T-cell (primary cell): ENCODE results near the gene HEPACAM. TPM values are rescaled to one million over a fixed set of nuclear protein-coding genes. Genes with fewer than 3 reads are reported as not detected.

Experiments
- ATAC-seq, 4 experiments: fragments of 200-7000 bp in 3 of 4; fragments of 150-1000 bp in 1 of 4; cut with Tn5 transposase; replicated peaks in 1 of 4; 1 replicate in 3 of 4; 2 replicates in 1 of 4; pipeline ENCODE4 v1.10.0; 2021; ENCODE audit warnings: moderate library complexity in 3 of 4, mild to moderate bottlenecking in 2 of 4, moderate number of reproducible peaks in 1 of 4
- CTCF ChIA-PET, 2 donors: fragments of 300-600 bp; sonication (Branson Sonifier 250); formaldehyde crosslinking; loops; one replicate each; lab custom pipeline; 2022; ENCODE audit warnings: antibody characterized with exemption in 2 of 2; lab: Charles Lee
- POLR2A ChIA-PET, 2 donors: fragments of 300-600 bp; sonication (Branson Sonifier 250); formaldehyde crosslinking; loops; one replicate each; lab custom pipeline; 2022; ENCODE audit warnings: antibody characterized with exemption in 2 of 2; lab: Charles Lee
- DNase-seq, 35 experiments: peaks; one replicate each; pipeline versions ENCODE4 v3.0.0 to v3.0.0-alpha.2; 2013 to 2023
- H3K27ac ChIP-seq: one replicate; pipeline ENCODE4 v1.5.1; 2013; ENCODE audit warnings: low read length
- H3K27me3 ChIP-seq, 2 experiments: replicated peaks in 1 of 2; 1 replicate in 1 of 2; 2 replicates in 1 of 2; pipeline versions ENCODE4 v1.6.1 to v1.7.0; 2013; ENCODE audit warnings: low read length in 1 of 2, mixed read lengths in 1 of 2; ENCODE audit not compliant: control insufficient read depth in 2 of 2, insufficient read depth in 2 of 2; ENCODE audit errors: extremely low read depth in 1 of 2
- H3K36me3 ChIP-seq, 2 donors: 1 replicate in 1 of 2; 2 replicates in 1 of 2; pipeline versions ENCODE4 v1.6.1 to v1.7.0; 2013; ENCODE audit warnings: low read length in 1 of 2; ENCODE audit not compliant: control insufficient read depth in 2 of 2, insufficient read depth in 1 of 2; ENCODE audit errors: extremely low read depth in 1 of 2
- H3K4me1 ChIP-seq, 2 experiments: 1 replicate in 1 of 2; 2 replicates in 1 of 2; pipeline versions ENCODE4 v1.6.1 to v1.7.0; 2013; ENCODE audit warnings: low read length in 2 of 2, mixed read lengths in 1 of 2; ENCODE audit not compliant: insufficient read depth in 2 of 2, control insufficient read depth in 1 of 2; ENCODE audit errors: extremely low read depth in 1 of 2
- H3K4me3 ChIP-seq, 2 donors: 1 replicate in 1 of 2; 2 replicates in 1 of 2; pipeline versions ENCODE4 v1.5.1 to v1.7.0; 2013; ENCODE audit warnings: mild to moderate bottlenecking in 2 of 2, low read length in 1 of 2, moderate library complexity in 1 of 2; ENCODE audit not compliant: control insufficient read depth in 1 of 2; ENCODE audit errors: extremely low read depth in 1 of 2
- H3K9me3 ChIP-seq: 2 replicates; pipeline ENCODE4 v1.7.0; 2013
- H3K27ac Mint-ChIP-seq, 2 donors: one replicate each; pipeline ENCODE4 v1.8.0; 2020 to 2021; ENCODE audit warnings: mild to moderate bottlenecking in 2 of 2, mixed read lengths in 2 of 2
- H3K27me3 Mint-ChIP-seq, 2 donors: one replicate each; pipeline ENCODE4 v1.8.0; 2021 to 2022; ENCODE audit warnings: mixed read lengths in 2 of 2
- H3K36me3 Mint-ChIP-seq: one replicate; pipeline ENCODE4 v1.8.0; 2021; ENCODE audit warnings: mixed read lengths
- H3K4me1 Mint-ChIP-seq, 3 donors: one replicate each; pipeline ENCODE4 v1.8.0; 2020 to 2022; ENCODE audit warnings: mixed read lengths in 3 of 3, mild to moderate bottlenecking in 1 of 3
- H3K4me3 Mint-ChIP-seq, 3 donors: one replicate each; pipeline ENCODE4 v1.8.0; 2020 to 2022; ENCODE audit warnings: mild to moderate bottlenecking in 3 of 3, mixed read lengths in 3 of 3, moderate library complexity in 3 of 3
- H3K9me3 Mint-ChIP-seq, 3 donors: one replicate each; pipeline ENCODE4 v1.8.0; 2020 to 2022; ENCODE audit warnings: mixed read lengths in 3 of 3
- WGBS: methylation state at CpG from one replicate; pipeline ENCODE4 v1.1.5; 2013; ENCODE audit warnings: missing lambda C conversion rate; ENCODE audit not compliant: insufficient coverage; 5-methylcytosine and 5-hydroxymethylcytosine counted together
- total RNA-seq, 35 experiments: library from RNA in 6 of 35; stranded (reverse) in 6 of 35; fragments of 120-200 nt in 1 of 35; gene quantifications; one replicate each; pipeline versions ENCODE4 v1.2.1 to v1.2.4 and lab custom pipeline; 2013 to 2026

HEPACAM gene
- total RNA-seq, 5 donors from 2014 or later (not counting 1 experiment from before 2014, with no cell fraction given), result not detected

DNA sequence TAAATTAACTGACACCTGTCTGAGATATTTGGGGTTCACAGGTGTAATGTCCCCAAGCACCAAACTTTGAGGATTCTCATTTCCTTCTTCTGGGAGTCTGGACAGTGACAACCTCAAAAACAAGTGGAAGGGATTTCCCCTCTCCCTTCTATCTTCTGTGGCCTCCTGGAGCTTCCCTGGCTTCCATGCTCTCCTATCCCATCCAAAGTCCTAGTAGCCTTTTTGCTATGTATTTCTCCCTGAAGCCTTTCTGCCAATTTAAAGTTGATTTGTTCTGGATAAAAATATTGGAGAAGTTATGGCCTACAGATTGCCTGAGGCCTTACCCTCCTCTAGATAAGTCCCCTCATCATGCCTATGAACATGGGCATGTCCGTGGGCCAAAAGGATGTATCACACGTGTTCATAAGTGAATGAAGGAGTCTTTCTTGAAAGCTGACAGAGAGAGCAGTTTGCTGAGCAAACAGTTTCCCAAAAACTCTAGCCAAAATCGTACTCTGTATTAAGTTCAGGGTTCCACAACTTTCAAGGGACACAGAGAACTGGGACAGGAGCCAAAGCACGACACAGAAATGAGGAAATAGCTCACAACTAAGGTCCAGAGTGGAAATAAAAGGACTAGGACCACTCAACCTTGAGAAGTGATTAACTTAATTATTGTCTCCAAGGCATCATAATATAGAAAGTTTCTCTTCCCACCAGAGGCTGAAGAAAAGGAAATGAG, 6.7 kb downstream of the HEPACAM start:
- Mint-ChIP-seq H3K36me3 (no peaks in the 10 kb centered on the region), H3K27me3 (no peaks in the 10 kb centered on the region), H3K9me3 (no peaks in the 10 kb centered on the region), H3K4me3 (no peak overlapping the region), H3K27ac (no peak overlapping the region), H3K4me1 (peaks cover 10 to 16% (median 10%) of the 10 kb centered on the region in 3 donors)
- ChIA-PET CTCF (no interaction called here), POLR2A (no interaction called here)
- Histone ChIP-seq H3K4me3 (no peak overlapping the region), H3K9me3 (no peaks in the 10 kb centered on the region), H3K4me1 (no peaks in the 10 kb centered on the region), H3K27ac (no peak overlapping the region), H3K27me3 (no peaks in the 10 kb centered on the region), H3K36me3 (no peaks in the 10 kb centered on the region)
- no peak for DNase-seq
- WGBS, result 58% methylated on average over 2 of the region's 4 CpGs
- ATAC-seq, result no peak

DNA sequence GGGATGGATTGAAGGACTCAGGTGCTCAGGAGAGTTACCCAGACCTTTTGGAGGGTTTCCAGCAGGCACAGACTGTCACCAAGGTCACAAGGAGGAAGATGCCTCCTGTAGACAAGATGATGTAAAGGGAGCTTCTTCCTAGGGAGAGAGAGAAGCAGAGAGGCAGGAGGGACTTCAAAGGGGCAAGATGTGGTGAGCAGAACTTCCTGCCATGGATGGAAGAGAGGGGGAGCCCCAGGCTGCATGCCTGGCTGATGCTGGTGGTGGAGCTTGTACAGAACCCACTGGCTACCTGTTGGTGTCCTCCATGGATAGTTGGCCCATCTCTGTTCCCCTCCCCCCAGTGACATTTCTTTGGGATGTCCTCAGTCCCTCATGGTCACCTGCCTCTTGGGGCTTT, 12.6 kb downstream of the HEPACAM start:
- no peaks in the 10 kb centered on the region for H3K9me3 ChIP-seq
- Mint-ChIP-seq H3K9me3 (no peaks in the 10 kb centered on the region), H3K36me3 (no peaks in the 10 kb centered on the region), H3K27ac (peak overlapping the region in 1 of 2 donors; percentile 1), H3K27me3 (peaks cover 0 to 2% of the 10 kb centered on the region in 2 donors), H3K4me3 (peak overlapping the region in 1 of 3 donors; percentile 63), H3K4me1 (peaks cover 24 to 28% (median 25%) of the 10 kb centered on the region in 3 donors)
- DNase-seq (peak in 13 of 35 experiments; percentile 6 to 37 (median 13)), ATAC-seq (peak; percentile 21 to 63 (median 42))
- CTCF ChIA-PET, result interaction anchor here in 1 of 2 donors (0.6 kb wide), 1 partner anchor 276 kb away, joined by 3 read pairs; no protein-coding TSS in a partner anchor
- peaks cover 14 to 37% of the 10 kb centered on the region in 2 experiments for H3K4me1 ChIP-seq
- no peak overlapping the region for H3K4me3 ChIP-seq
- H3K27ac ChIP-seq, result no peak overlapping the region
- peaks cover 0 to 7% of the 10 kb centered on the region in 2 experiments for H3K27me3 ChIP-seq
- POLR2A ChIA-PET, result interaction anchor here in 1 of 2 donors (0.5 kb wide), 1 partner anchor 1869 kb away, joined by 3 read pairs; no protein-coding TSS in a partner anchor
- H3K36me3 ChIP-seq, result no peaks in the 10 kb centered on the region

DNA sequence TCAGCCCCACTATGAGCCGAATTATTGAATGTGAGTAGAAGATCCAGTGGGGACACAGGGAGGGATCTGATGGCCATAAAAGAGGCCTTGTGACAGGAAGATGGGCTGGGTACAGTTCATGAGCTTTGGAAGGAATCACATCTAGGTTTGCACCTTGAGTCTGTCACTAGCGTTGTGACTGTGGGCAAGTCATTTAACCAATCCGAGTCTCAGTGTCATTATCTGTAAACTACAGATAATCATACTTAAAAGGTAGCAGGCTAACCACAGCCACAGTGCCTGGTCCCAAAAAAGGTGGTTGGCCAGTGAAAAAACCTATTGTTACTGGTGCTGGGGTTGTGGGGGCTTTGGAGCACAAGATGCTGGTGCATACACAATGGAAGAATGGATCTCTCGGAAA, 13.0 kb downstream of the HEPACAM start:
- no peak overlapping the region for H3K27ac ChIP-seq
- ATAC-seq, result no peak
- H3K4me3 ChIP-seq, result no peak overlapping the region
- CTCF ChIA-PET, result no interaction called here
- no peaks in the 10 kb centered on the region for H3K36me3 ChIP-seq
- Mint-ChIP-seq H3K4me3 (peak overlapping the region in 1 of 3 donors; percentile 63), H3K9me3 (no peaks in the 10 kb centered on the region), H3K36me3 (no peaks in the 10 kb centered on the region), H3K27me3 (peaks cover 0 to 2% of the 10 kb centered on the region in 2 donors), H3K4me1 (peaks cover 24 to 28% (median 25%) of the 10 kb centered on the region in 3 donors), H3K27ac (peak overlapping the region in 1 of 2 donors; percentile 1)
- no peak for DNase-seq
- peaks cover 14 to 37% of the 10 kb centered on the region in 2 experiments for H3K4me1 ChIP-seq
- POLR2A ChIA-PET, result interaction anchor here in 1 of 2 donors (0.5 kb wide), 1 partner anchor 1868 kb away, joined by 3 read pairs; no protein-coding TSS in a partner anchor
- H3K9me3 ChIP-seq, result no peaks in the 10 kb centered on the region
- WGBS, result 90% methylated on average over 1 of the region's 4 CpGs
- peaks cover 0 to 7% of the 10 kb centered on the region in 2 experiments for H3K27me3 ChIP-seq

DNA sequence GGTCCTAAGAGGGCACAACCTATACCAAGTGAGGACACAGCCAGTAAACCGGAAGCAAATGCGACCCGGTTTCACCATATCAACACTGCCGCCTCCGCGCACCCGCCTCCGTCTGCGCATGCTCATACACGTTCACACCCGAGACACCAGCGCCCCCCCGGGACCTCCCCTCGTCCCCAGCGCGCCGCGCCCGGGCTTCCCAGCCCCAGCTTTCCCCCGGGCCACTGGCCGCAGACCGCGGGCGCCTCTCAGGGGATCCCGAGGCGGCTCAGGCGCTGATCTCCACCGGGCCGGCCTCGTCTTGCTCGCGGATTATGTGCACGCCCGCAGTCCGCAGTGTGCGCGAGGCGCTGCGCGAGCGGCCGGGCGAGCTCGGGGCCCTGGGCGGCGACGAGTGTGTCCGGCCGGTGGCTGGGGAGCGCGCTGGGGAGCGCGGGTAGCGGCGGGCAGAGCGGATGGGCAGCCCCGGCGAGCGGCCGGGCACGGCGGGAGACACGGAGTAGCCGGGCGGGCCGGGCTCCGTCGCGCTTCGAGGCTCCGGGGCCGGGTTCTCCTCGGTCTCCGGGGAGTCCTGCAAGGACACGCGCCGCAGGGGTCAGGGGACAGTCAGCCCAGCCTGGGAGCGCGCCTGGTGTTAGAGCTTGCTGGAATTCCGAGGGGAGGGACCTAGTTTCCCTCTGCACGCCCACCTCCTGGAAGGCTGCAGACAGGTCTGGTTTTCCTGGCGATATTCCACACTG, 14.8 kb downstream of the HEPACAM start:
- Mint-ChIP-seq H3K27me3 (peaks cover under 1 to 3% of the 10 kb centered on the region in 2 donors), H3K4me3 (peak overlapping the region; percentile 65 to 75 (median 73))
- peak overlapping the region; percentile 33 to 56 for H3K4me3 ChIP-seq

DNA sequence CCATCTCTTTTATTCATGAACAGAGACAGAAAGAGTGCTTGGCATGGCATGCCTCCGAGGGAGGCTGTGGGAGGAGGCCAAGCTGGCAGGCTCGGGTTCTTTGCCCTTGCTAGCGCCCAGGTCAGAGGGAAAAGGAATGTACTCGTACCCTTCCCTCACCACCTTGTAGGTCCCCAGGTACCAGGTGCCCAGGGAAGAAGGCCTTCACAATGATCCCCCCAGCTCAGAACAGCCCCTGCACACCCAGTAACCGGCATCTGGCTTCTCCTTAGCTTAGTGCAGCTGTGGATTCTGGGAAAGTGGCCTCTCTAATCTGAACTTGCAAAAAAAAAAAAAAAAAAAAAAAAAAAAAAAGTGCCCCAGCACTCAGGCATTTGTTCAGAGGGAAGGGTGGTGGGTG, 15.5 kb downstream of the HEPACAM start:
- 100% methylated on average over 2 of the region's 5 CpGs for WGBS
- no peaks in the 10 kb centered on the region for H3K36me3 ChIP-seq
- H3K4me1 ChIP-seq, result peaks cover 14 to 37% of the 10 kb centered on the region in 2 experiments
- ChIA-PET CTCF (interaction anchor here (0.6 to 1.5 kb wide), 7 partner anchors 20 to 511 kb away, joined by 3 to 12 read pairs (median 4); no protein-coding TSS in a partner anchor), POLR2A (interaction anchor here (1.0 kb wide), 2 partner anchors 23 to 33 kb away, joined by 3 to 4 read pairs; partner anchors contain the start of gene ROBO4 (in 1 of the 2))
- ATAC-seq, result no peak
- peak overlapping the region in 1 of 2 donors; percentile 33 for H3K4me3 ChIP-seq
- no peaks in the 10 kb centered on the region for H3K9me3 ChIP-seq
- no peaks in the 10 kb centered on the region for H3K36me3 Mint-ChIP-seq
- DNase-seq, result no peak
- H3K9me3 Mint-ChIP-seq, result no peaks in the 10 kb centered on the region
- peaks cover 0 to 7% of the 10 kb centered on the region in 2 experiments for H3K27me3 ChIP-seq
- H3K4me3 Mint-ChIP-seq, result peak overlapping the region in 2 of 3 donors; percentile 65 to 73
- H3K27ac ChIP-seq, result no peak overlapping the region
- H3K27ac Mint-ChIP-seq, result peak overlapping the region in 1 of 2 donors; percentile 70
- peaks cover 24 to 28% (median 25%) of the 10 kb centered on the region in 3 donors for H3K4me1 Mint-ChIP-seq
- peaks cover 3% of the 10 kb centered on the region in 2 donors for H3K27me3 Mint-ChIP-seq

More for the DNA sequence above, 14.8 kb downstream of the HEPACAM start:
- Histone ChIP-seq H3K4me1 (peaks cover 14 to 37% of the 10 kb centered on the region in 2 experiments), H3K27me3 (peaks cover 0 to 7% of the 10 kb centered on the region in 2 experiments), H3K9me3 (no peaks in the 10 kb centered on the region), H3K27ac (no peak overlapping the region), H3K36me3 (no peaks in the 10 kb centered on the region)
- H3K27ac Mint-ChIP-seq, result peak overlapping the region in 1 of 2 donors; percentile 70
- DNase-seq (peak; percentile 64 to 89 (median 75)), ATAC-seq (peak; percentile 78 to 86 (median 85))
- POLR2A ChIA-PET, result interaction anchor here in 1 of 2 donors (1.0 kb wide), 1 partner anchor 32 kb away, joined by 4 read pairs; no protein-coding TSS in a partner anchor
- H3K4me1 Mint-ChIP-seq, result peaks cover 24 to 28% (median 25%) of the 10 kb centered on the region in 3 donors
- no peaks in the 10 kb centered on the region for H3K36me3 Mint-ChIP-seq
- CTCF ChIA-PET, result no interaction called here
- H3K9me3 Mint-ChIP-seq, result no peaks in the 10 kb centered on the region
- WGBS, result 21% methylated on average over 79 of the region's 82 CpGs
